GM13976 (cell line): ENCODE results near the gene KCNIP1.

ENCODE experiments used
- DNase-seq: peaks from one replicate; pipeline ENCODE4 v3.0.0; 2012; ENCODE audit warnings: low spot score
- in situ Hi-C: fragments of 300-500 bp; cut with MboI; formaldehyde crosslinking; loops from one replicate; pipeline ENCODE4 v1.12.0; 2022; ENCODE audit warnings: low sequenced_read_pairs, mixed read lengths, inconsistent platforms; ENCODE audit not compliant: unreplicated experiment
- TF ChIP-seq, protein P1 (sequence below): IDR thresholded peaks from 2 replicates; pipeline ENCODE4 v1.5.1; 2012; ENCODE audit warnings: borderline replicate concordance, mild to moderate bottlenecking; ENCODE audit not compliant: insufficient read depth; ENCODE audit errors: extremely low read depth, missing control alignments, control extremely low read depth

KCNIP1 gene

GRCh38 chr5:170635706-170636105 lies 131.9 kb downstream of the KCNIP1 start:
- TF ChIP-seq, protein P1, sequence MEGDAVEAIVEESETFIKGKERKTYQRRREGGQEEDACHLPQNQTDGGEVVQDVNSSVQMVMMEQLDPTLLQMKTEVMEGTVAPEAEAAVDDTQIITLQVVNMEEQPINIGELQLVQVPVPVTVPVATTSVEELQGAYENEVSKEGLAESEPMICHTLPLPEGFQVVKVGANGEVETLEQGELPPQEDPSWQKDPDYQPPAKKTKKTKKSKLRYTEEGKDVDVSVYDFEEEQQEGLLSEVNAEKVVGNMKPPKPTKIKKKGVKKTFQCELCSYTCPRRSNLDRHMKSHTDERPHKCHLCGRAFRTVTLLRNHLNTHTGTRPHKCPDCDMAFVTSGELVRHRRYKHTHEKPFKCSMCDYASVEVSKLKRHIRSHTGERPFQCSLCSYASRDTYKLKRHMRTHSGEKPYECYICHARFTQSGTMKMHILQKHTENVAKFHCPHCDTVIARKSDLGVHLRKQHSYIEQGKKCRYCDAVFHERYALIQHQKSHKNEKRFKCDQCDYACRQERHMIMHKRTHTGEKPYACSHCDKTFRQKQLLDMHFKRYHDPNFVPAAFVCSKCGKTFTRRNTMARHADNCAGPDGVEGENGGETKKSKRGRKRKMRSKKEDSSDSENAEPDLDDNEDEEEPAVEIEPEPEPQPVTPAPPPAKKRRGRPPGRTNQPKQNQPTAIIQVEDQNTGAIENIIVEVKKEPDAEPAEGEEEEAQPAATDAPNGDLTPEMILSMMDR = no peak
- no peak for DNase-seq
- in situ Hi-C loops = no loop called here

DNA sequence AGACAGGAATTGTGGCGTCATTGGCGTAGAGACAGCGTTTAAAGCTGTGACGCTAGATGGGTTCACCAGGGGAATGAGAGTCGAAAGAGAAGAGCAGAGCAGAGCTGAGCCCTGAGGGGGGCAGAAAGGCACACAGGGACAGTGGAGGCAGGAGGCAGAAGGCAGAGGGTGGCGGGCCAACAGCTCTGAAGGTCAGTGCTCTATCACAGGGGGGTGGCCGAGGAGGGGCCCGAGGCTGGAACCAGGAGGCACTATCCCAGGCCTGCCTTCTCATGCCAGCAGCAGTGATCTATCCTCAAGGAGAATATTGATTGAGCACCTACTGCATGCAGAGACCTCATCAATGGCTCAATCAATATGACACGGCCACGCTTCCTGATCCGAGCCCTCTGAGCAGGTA lies 132.4 kb downstream of the KCNIP1 start:
- in situ Hi-C loops = no loop called here
- TF ChIP-seq, protein P1 = no peak
- DNase-seq = no peak

DNA sequence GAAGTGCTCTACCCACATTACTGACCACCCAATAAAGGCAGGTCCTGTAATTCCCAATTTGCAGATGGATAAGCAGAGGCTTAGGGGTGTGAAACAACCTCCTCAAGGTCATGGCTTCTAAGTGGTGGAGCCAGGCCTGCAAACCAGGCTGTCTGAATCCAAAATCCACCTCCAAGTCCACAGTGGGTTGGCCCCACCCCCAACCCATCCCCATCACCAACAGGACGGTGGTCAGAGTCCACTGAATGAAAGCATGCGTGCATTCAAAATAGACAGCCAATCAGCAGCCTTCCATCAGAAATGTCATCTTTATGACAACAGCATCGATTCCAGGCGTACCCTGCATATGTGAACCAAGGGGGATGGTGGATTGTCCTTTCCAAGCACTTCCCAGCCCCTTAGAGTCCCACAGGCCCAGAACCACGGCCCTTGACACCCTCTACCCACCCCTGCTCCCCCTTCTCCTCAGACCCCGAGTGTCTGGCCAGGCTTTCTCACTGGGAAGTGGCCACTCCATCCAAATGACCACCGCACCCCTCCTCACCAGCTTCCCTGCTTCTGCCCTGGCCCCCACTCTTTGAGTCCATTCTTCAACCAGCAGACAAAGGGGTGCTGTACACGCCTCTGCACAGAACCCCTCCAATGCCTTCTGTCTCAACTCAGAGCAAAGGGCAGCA lies 133.1 kb downstream of the KCNIP1 start:
- in situ Hi-C loops = no loop called here
- no peak for DNase-seq
- TF ChIP-seq, protein P1 = no peak

DNA sequence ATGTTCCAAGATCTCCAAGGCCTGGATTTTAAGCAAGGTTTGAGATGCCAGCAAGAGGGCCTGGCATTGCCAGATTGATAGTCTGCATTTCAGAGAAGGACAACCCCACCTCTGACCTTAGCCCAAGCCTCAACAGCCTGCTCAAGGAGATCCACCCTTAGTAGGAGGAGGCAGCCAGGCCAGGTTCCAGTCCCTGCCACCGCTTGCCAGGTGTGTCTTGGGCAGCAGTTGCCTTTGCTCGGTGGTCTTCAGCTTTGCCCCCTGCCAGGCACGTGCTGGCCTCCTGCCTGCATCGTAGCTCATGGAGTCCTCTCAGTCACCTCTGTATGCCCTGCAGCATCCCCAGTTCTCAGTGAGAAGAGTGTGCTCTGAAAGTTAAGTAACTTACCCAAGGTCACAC lies 134.2 kb downstream of the KCNIP1 start:
- in situ Hi-C loops = no loop called here
- no peak for DNase-seq
- TF ChIP-seq, protein P1 = no peak

DNA sequence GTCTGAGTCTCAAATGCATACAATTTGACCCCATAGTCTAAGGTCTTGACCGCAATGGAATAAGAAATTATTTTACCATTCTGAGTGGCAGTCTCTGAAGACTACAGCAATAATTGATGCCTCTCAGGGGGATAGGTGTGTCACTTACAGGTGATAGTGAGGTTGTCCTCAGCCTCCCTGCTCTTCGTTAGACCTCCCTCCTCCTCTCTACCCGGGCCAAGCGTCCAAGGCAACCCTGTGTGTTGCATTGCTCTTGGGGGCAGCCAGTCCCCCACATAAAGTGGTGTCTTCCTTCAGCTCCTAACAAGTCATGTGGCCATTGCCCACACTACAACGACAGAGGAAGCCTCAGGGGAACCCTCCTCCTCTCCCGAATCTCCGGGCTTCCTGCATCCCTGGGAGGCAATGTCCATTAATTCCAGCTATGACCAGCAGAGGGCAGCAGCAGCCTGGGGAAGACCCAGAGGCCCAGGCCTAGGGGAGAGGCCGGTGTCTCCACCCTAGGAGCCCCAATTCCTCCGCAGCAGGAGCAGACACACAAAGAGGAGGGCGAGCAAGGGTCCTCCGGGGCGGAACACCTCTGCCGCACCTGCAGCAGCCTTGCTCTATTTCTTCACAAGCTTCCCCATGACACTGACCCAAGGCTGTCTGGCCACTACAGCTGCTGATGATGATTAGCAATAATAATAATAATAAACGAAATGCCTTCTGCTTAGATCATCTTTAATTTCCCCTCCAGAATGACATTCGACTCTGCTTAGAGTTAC lies 134.8 kb downstream of the KCNIP1 start:
- in situ Hi-C loops = no loop called here
- peak; percentile 83 for DNase-seq
- TF ChIP-seq, protein P1 = peak; percentile 85

GRCh38 chr5:170639221-170639925 lies 135.6 kb downstream of the KCNIP1 start:
- in situ Hi-C loops = no loop called here
- no peak for DNase-seq

More at GRCh38 chr5:170639221-170639925, 135.6 kb downstream of the KCNIP1 start:
- TF ChIP-seq, protein P1 = no peak
